GM12878 (cell line): Measurements from ENCODE around the gene FBXO3. TPM values are rescaled to one million over a fixed set of nuclear protein-coding genes. Genes with fewer than 3 reads are reported as not detected.

Source experiments
- ATAC-seq: fragments of 200-7000 bp; cut with Tn5 transposase; 3 replicates; pipeline ENCODE4 v1.9.1; 2020; ENCODE audit warnings: mild to moderate bottlenecking, moderate library complexity
- BruUV-seq: library from RNA; stranded (reverse); fragments of 400-500 nt; replicated peaks from 2 replicates; lab custom pipeline; 2021; lab: Mats Ljungman, UMichigan
- CTCF ChIA-PET: fragments of 300-600 bp; sonication (Branson Sonifier 250); formaldehyde crosslinking; extraction: SDS; loops from one replicate; lab custom pipeline; 2021; ENCODE audit warnings: inconsistent platforms; lab: Yijun Ruan, JAX
- POLR2A ChIA-PET: fragments of 350-600 bp; formaldehyde crosslinking; extraction: SDS; loops from one replicate; lab custom pipeline; 2021; ENCODE audit warnings: inconsistent platforms; lab: Charles Lee
- RAD21 ChIA-PET: fragments of 300-600 bp; sonication (Branson Sonifier 250); formaldehyde crosslinking; loops from one replicate; lab custom pipeline; 2023; ENCODE audit warnings: antibody characterized with exemption; ENCODE audit not compliant: unreplicated experiment; lab: Charles Lee
- SMC1A ChIA-PET: fragments of 300-600 bp; sonication (Branson Sonifier 250); formaldehyde crosslinking; loops from one replicate; lab custom pipeline; 2023; ENCODE audit not compliant: unreplicated experiment, uncharacterized antibody; lab: Charles Lee
- DNase-seq: peaks from one replicate; pipeline ENCODE4 v3.0.0-alpha.2; 2011; ENCODE audit warnings: low read depth, low spot score
- FAIRE-seq: peaks from 3 replicates; lab custom pipeline; 2011; peaks lifted over from hg19 to GRCh38; lab: Jason Lieb, UNC
- H2AFZ ChIP-seq: 2 replicates; pipeline ENCODE4 v1.6.0; 2011; ENCODE audit warnings: low read depth, low read length, control low read depth; ENCODE audit not compliant: control insufficient read depth
- H3K27ac ChIP-seq: 2 replicates; pipeline ENCODE4 v1.5.1; 2011; ENCODE audit warnings: control low read depth; ENCODE audit not compliant: control insufficient read depth, insufficient read depth
- H3K27me3 ChIP-seq, 2 experiments: replicated peaks in 1 of 2; 2 replicates each; pipeline versions ENCODE4 v1.6.0 to v1.6.1; 2011; ENCODE audit warnings: low read length in 1 of 2; ENCODE audit not compliant: control insufficient read depth in 2 of 2, insufficient read depth in 2 of 2
- H3K36me3 ChIP-seq, 2 experiments: 2 replicates each; pipeline ENCODE4 v1.5.1; 2011; ENCODE audit warnings: low read length in 1 of 2; ENCODE audit not compliant: control insufficient read depth in 2 of 2, insufficient read depth in 2 of 2
- H3K4me1 ChIP-seq: 2 replicates; pipeline ENCODE4 v1.6.1; 2011; ENCODE audit warnings: mild to moderate bottlenecking, low read length, moderate library complexity, mixed read lengths; ENCODE audit not compliant: control insufficient read depth, insufficient read depth
- H3K4me2 ChIP-seq: 2 replicates; pipeline ENCODE4 v1.6.0; 2011; ENCODE audit warnings: control low read depth; ENCODE audit not compliant: control insufficient read depth, insufficient read depth
- H3K4me3 ChIP-seq: fragments of 200-600 bp; sonication (generic); 2 replicates; pipeline ENCODE4 v1.5.1; 2016
- H3K79me2 ChIP-seq: 2 replicates; pipeline ENCODE4 v1.6.0; 2011; ENCODE audit warnings: low read length; ENCODE audit not compliant: control insufficient read depth, insufficient read depth
- H3K9ac ChIP-seq: 2 replicates; pipeline ENCODE4 v1.8.0; 2011; ENCODE audit warnings: low read length, control low read depth, mixed read lengths; ENCODE audit not compliant: control insufficient read depth, insufficient read depth
- H3K9me3 ChIP-seq: replicated peaks from 3 replicates; pipeline ENCODE4 v1.5.1; 2011; ENCODE audit warnings: mild to moderate bottlenecking, low read length; ENCODE audit not compliant: control insufficient read depth, insufficient read depth
- H4K20me1 ChIP-seq: 2 replicates; pipeline ENCODE4 v1.6.0; 2011; ENCODE audit not compliant: control insufficient read depth, insufficient read depth
- ASH2L ChIP-seq: fragments of 300-600, 200-600 bp; sonication (generic); IDR thresholded peaks from 2 replicates; pipeline ENCODE4 v1.6.1; 2017; ENCODE audit warnings: low read depth, mild to moderate bottlenecking, borderline replicate concordance
- EP300 ChIP-seq, 2 experiments: fragments of 150-350 bp in 1 of 2; IDR thresholded peaks; 2 replicates each; pipeline ENCODE4 v1.6.1; 2011 to 2012; ENCODE audit warnings: low read depth in 2 of 2, low read length in 2 of 2, borderline replicate concordance in 1 of 2, improper control_type of control experiment in 1 of 2, inconsistent platforms in 1 of 2; ENCODE audit not compliant: control insufficient read depth in 1 of 2
- EZH2 ChIP-seq: IDR thresholded peaks from 2 replicates; pipeline ENCODE4 v1.6.1; 2012; ENCODE audit warnings: low read depth, mild to moderate bottlenecking, control low read depth, inconsistent platforms, low read length, borderline replicate concordance; ENCODE audit not compliant: control insufficient read depth
- GATAD2B ChIP-seq: fragments of 450-650 bp; conservative IDR thresholded peaks from 2 replicates; pipeline ENCODE4 v1.6.1; 2017; ENCODE audit warnings: low read depth, mild to moderate bottlenecking, moderate library complexity
- HDAC2 ChIP-seq: fragments of 200-600 bp; sonication (generic); IDR thresholded peaks from 2 replicates; pipeline ENCODE4 v1.6.1; 2017
- MEF2B ChIP-seq: fragments of 450-650 bp; IDR thresholded peaks from 2 replicates; pipeline ENCODE4 v1.6.1; 2018; ENCODE audit warnings: mild to moderate bottlenecking, moderate library complexity; ENCODE audit not compliant: partially characterized antibody, poor library complexity, severe bottlenecking
- NFIC ChIP-seq: IDR thresholded peaks from 2 replicates; pipeline ENCODE4 v1.6.1; 2012; ENCODE audit warnings: low read depth, mild to moderate bottlenecking, inconsistent platforms, low read length, moderate library complexity
- NFYB ChIP-seq: IDR thresholded peaks from 2 replicates; pipeline ENCODE4 v1.6.1; 2011; ENCODE audit warnings: low read depth, mild to moderate bottlenecking, low read length, improper control_type of control experiment, moderate library complexity; ENCODE audit not compliant: insufficient read depth
- NR2F1 ChIP-seq: fragments of 450-650 bp; conservative IDR thresholded peaks from 2 replicates; pipeline ENCODE4 v1.6.1; 2017; ENCODE audit warnings: mild to moderate bottlenecking
- POLR2AphosphoS2 ChIP-seq: IDR thresholded peaks from 2 replicates; pipeline ENCODE4 v1.6.1; 2011; ENCODE audit warnings: low read depth, mild to moderate bottlenecking, low read length, improper control_type of control experiment, moderate library complexity
- POU2F2 ChIP-seq: IDR thresholded peaks from 3 replicates; pipeline ENCODE4 v1.6.1; 2011; ENCODE audit warnings: low read depth, mild to moderate bottlenecking, low read length, borderline replicate concordance
- RAD21 ChIP-seq: IDR thresholded peaks from 2 replicates; pipeline ENCODE4 v1.6.1; 2011; ENCODE audit warnings: mild to moderate bottlenecking, low read depth, low read length, moderate library complexity; ENCODE audit not compliant: insufficient read depth
- SREBF1 ChIP-seq: IDR thresholded peaks from 2 replicates; pipeline ENCODE4 v1.6.1; 2012; ENCODE audit warnings: mild to moderate bottlenecking, low read length
- TCF12 ChIP-seq: IDR thresholded peaks from 2 replicates; pipeline ENCODE4 v1.6.1; 2011; ENCODE audit warnings: low read depth, mild to moderate bottlenecking, low read length
- ZNF622 ChIP-seq: fragments of 450-650 bp; IDR thresholded peaks from 2 replicates; pipeline ENCODE4 v1.6.1; 2017; ENCODE audit warnings: mild to moderate bottlenecking, inconsistent platforms
- WGBS: methylation state at CpG from one replicate; pipeline ENCODE4 v1.1.6; 2016; ENCODE audit warnings: low lambda C conversion rate; ENCODE audit not compliant: insufficient replicate concordance, insufficient coverage; ENCODE audit errors: missing lambda C conversion rate; 5-methylcytosine and 5-hydroxymethylcytosine counted together
- in situ Hi-C: fragments of 300-500 bp; cut with MboI; formaldehyde crosslinking; loops from 9 replicates; pipeline ENCODE4 v1.14.3; 2018; ENCODE audit warnings: mixed read lengths
- intact Hi-C: fragments of 100-400 bp; cut with micrococcal nuclease; formaldehyde crosslinking; loops from one replicate; pipeline ENCODE4 v1.14.2; 2022; ENCODE audit not compliant: unreplicated experiment
- polyA plus RNA-seq, 11 experiments: library from polyadenylated mRNA; depleted of rRNA in 4 of 11; unstranded in 6 of 11; stranded (reverse) in 5 of 11; fragments of >200 nt; fragmentation: Nextera tagmentation in 4 of 11; fragmentation: Illumina TruSeq in 1 of 11; extraction: Ambion mirVana in 4 of 11; extraction: Trizol in 1 of 11; gene quantifications; 1 replicate in 1 of 11; 2 replicates in 10 of 11; pipeline versions ENCODE4 v1.2.1 to v1.2.3, GENCODE V29; 2011 to 2016; ENCODE audit warnings: inconsistent platforms in 2 of 11, missing spikeins in 2 of 11, low read depth in 1 of 11
- total RNA-seq, 4 experiments: library from RNA; depleted of rRNA in 3 of 4; stranded (reverse); fragments of >200 nt in 3 of 4; fragmentation: Illumina TruSeq in 1 of 4; extraction: Trizol in 1 of 4; gene quantifications; 2 replicates each; pipeline versions ENCODE4 v1.2.1 to v1.2.3, GENCODE V29; 2013 to 2021
- TF ChIP-seq, protein P1 (sequence below): fragments of 450-650 bp; IDR thresholded peaks from 2 replicates; pipeline ENCODE4 v1.6.1; 2016; ENCODE audit warnings: mild to moderate bottlenecking
- TF ChIP-seq, protein P2 (sequence below): IDR thresholded peaks from 2 replicates; pipeline ENCODE4 v1.6.1; 2012; ENCODE audit warnings: improper control_type of control experiment, low read depth, low read length; ENCODE audit not compliant: insufficient replicate concordance

The FBXO3 gene
- total and polyA plus RNA-seq, 10 of the 15 experiments (the other 5 are each of a cell fraction or from before 2014, with no cell fraction given), result 8.9 to 33.4 (median 13.8) TPM

DNA sequence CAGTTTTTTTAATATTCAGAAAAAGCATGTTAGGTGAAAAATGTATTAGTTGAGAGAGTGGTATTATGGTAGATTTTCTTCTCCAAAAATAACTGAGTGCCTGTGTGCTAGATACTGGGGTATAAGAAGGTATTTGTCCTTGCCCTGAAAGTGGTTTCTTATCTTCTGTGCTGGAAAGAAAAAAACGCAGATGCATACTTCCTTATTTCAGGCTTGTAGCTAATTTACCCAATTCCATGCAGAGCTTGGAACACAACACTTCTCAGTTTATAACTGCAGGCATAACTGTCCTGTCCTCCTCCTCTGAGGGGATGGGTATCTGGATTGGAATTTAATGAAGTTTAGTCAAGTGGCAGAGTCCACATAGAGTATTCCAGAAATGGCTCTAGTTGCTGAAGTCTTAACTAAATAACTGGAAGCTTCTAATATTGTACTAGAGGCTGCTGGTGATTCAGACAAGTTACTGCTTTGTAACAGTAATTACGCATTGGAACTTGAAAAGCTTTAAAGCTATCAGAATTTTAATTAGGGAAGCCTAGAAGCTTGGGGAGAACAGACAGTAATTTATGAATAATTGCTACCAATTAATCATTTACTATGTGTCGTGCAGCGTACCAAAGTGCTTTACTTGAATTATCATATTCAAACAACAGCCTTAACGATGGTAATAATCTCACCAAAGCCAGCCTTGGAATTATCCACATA lies 61.0 kb downstream of the FBXO3 start:
- no peak overlapping the region for H3K4me3 ChIP-seq
- peaks cover 8 to 50% of the 10 kb centered on the region in 2 experiments for H3K36me3 ChIP-seq
- peaks cover 2% of the 10 kb centered on the region; the same call in 1 of the 2 replicates for H4K20me1 ChIP-seq
- in situ Hi-C loops, result no loop called here
- H3K9me3 ChIP-seq, result no peaks in the 10 kb centered on the region
- RAD21 ChIA-PET, result interaction anchor here (8.6 kb wide), 1 partner anchor 29 kb away, joined by 158 read pairs; no protein-coding TSS in a partner anchor
- SMC1A ChIA-PET, result interaction anchor here (0.7 to 10.8 kb wide), 3 partner anchors 12 to 167 kb away, joined by 3 to 153 read pairs (median 4); no protein-coding TSS in a partner anchor
- no peak overlapping the region for H3K4me2 ChIP-seq
- no peak for TF ChIP-seq TCF12
- TF ChIP-seq EP300 (IDR thresholded peaks at IDR 0.05; ENCODE audit: borderline replicate concordance in 1 of 2, control insufficient read depth in 1 of 2, low read depth in 2 of 2, low read length in 2 of 2), result no peak
- no peak for TF ChIP-seq MEF2B
- TF ChIP-seq NR2F1, result no peak
- TF ChIP-seq HDAC2, result no peak
- TF ChIP-seq GATAD2B, result no peak
- TF ChIP-seq NFIC, result no peak
- TF ChIP-seq EZH2, result no peak
- no peak for TF ChIP-seq POLR2AphosphoS2
- TF ChIP-seq ASH2L, result no peak
- no peak for TF ChIP-seq NFYB
- TF ChIP-seq SREBF1, result no peak
- TF ChIP-seq POU2F2, result no peak
- TF ChIP-seq, protein P1, sequence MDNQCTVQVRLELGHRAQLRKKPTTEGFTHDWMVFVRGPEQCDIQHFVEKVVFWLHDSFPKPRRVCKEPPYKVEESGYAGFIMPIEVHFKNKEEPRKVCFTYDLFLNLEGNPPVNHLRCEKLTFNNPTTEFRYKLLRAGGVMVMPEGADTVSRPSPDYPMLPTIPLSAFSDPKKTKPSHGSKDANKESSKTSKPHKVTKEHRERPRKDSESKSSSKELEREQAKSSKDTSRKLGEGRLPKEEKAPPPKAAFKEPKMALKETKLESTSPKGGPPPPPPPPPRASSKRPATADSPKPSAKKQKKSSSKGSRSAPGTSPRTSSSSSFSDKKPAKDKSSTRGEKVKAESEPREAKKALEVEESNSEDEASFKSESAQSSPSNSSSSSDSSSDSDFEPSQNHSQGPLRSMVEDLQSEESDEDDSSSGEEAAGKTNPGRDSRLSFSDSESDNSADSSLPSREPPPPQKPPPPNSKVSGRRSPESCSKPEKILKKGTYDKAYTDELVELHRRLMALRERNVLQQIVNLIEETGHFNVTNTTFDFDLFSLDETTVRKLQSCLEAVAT, result no peak
- TF ChIP-seq, protein P2, sequence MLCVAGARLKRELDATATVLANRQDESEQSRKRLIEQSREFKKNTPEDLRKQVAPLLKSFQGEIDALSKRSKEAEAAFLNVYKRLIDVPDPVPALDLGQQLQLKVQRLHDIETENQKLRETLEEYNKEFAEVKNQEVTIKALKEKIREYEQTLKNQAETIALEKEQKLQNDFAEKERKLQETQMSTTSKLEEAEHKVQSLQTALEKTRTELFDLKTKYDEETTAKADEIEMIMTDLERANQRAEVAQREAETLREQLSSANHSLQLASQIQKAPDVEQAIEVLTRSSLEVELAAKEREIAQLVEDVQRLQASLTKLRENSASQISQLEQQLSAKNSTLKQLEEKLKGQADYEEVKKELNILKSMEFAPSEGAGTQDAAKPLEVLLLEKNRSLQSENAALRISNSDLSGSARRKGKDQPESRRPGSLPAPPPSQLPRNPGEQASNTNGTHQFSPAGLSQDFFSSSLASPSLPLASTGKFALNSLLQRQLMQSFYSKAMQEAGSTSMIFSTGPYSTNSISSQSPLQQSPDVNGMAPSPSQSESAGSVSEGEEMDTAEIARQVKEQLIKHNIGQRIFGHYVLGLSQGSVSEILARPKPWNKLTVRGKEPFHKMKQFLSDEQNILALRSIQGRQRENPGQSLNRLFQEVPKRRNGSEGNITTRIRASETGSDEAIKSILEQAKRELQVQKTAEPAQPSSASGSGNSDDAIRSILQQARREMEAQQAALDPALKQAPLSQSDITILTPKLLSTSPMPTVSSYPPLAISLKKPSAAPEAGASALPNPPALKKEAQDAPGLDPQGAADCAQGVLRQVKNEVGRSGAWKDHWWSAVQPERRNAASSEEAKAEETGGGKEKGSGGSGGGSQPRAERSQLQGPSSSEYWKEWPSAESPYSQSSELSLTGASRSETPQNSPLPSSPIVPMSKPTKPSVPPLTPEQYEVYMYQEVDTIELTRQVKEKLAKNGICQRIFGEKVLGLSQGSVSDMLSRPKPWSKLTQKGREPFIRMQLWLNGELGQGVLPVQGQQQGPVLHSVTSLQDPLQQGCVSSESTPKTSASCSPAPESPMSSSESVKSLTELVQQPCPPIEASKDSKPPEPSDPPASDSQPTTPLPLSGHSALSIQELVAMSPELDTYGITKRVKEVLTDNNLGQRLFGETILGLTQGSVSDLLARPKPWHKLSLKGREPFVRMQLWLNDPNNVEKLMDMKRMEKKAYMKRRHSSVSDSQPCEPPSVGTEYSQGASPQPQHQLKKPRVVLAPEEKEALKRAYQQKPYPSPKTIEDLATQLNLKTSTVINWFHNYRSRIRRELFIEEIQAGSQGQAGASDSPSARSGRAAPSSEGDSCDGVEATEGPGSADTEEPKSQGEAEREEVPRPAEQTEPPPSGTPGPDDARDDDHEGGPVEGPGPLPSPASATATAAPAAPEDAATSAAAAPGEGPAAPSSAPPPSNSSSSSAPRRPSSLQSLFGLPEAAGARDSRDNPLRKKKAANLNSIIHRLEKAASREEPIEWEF, result no peak
- no peak for TF ChIP-seq RAD21
- TF ChIP-seq ZNF622, result no peak
- TF ChIP-seq, all 136 proteins: peak for 0
- no peak for ATAC-seq
- H3K27ac ChIP-seq, result no peak overlapping the region
- WGBS, result 88% methylated on average over 5 of the region's 5 CpGs
- H2AFZ ChIP-seq, result no peak overlapping the region
- DNase-seq, result no peak
- FAIRE-seq, result no peak
- no TSS peak for BruUV-seq
- H3K27me3 ChIP-seq, result no peaks in the 10 kb centered on the region
- no peaks in the 10 kb centered on the region for H3K4me1 ChIP-seq
- H3K9ac ChIP-seq, result no peak overlapping the region
- intact Hi-C loops, result no loop called here
- ChIA-PET POLR2A (no interaction called here), CTCF (interaction anchor here (0.7 to 9.4 kb wide), 3 partner anchors 23 to 117 kb away, joined by 4 to 276 read pairs (median 27); partner anchors contain the start of gene CD59)
- no peaks in the 10 kb centered on the region for H3K79me2 ChIP-seq
